ENCODE results near the gene RBM12. TPM values are rescaled to one million over a fixed set of nuclear protein-coding genes. Genes with fewer than 3 reads are reported as not detected.

The RBM12 gene
- total RNA-seq, 1 experiment from 2014 or later: 100 TPM

DNA sequence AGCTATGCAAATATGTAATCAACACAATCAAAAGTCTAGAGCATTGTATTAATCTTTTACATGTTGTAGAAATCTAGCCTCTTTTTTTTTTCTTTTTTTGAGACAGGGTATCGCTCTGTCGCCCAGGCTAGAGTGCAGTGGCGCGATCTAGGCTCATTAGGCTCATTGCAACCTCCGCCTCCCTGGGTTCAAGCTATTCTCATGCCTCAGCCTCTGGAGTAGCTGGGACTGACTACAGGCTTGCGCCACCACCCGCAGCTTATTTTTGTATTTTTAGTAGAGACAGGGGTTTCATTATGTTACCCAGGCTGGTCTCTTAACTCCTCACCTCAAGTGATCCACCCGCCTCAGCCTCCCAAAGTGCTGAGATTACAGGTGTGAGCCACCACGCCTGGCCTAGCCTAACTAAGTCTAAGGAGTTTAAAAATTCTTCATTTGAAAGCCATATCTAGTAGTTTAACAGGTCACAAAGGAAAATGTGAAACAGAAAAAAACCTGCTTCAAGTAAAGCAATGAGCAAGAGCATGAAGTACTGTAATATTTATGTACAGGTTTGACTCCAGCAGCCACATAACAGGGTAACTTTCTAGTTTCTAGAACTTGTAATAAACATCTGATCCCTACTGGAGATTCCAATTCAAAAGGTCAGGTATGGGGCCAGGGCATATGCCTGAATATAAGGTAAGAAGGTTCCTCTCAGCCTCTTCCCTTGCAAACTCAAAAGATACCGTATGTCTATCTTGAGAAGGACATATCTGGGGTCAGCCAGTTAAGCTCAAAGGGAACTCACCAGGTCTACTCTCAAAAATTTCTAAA, 4.4 kb downstream of the RBM12 start:
- Histone ChIP-seq H3K27ac (ENCODE audit: low read length) (no peak overlapping the region), H3K9me3 (ENCODE audit: control insufficient read depth, insufficient read depth, low read depth, low read length) (no peaks in the 10 kb centered on the region), H3K4me3 (ENCODE audit: low read depth in 2 of 2, low read length in 2 of 2) (no peak overlapping the region), H3K4me1 (ENCODE audit: control insufficient read depth, insufficient read depth, low read length) (peaks cover 23% of the 10 kb centered on the region), H3K36me3 (ENCODE audit: control insufficient read depth, insufficient read depth, low read length) (peaks cover 3% of the 10 kb centered on the region), H3K27me3 (ENCODE audit: control insufficient read depth, insufficient read depth, low read length) (no peaks in the 10 kb centered on the region)
- in situ Hi-C loops (cut with HindIII; ENCODE audit: low pct_unique_long_range_greater_than_20kb, low sequenced_read_pairs) (no loop called here), intact Hi-C loops (cut with micrococcal nuclease; ENCODE audit: unreplicated experiment) (no loop called here)
- ATAC-seq (no peak), DNase-seq (ENCODE audit: low read depth, low spot score) (no peak)
- BruUV-seq (replicated peaks): no TSS peak
- CTCF ChIA-PET: interaction anchor here (0.6 kb wide), 1 partner anchor 32 kb away, joined by 3 read pairs; no protein-coding TSS in a partner anchor
- TF ChIP-seq POLR2AphosphoS5 (IDR thresholded peaks at IDR 0.05; ENCODE audit: low read depth, low read length) (no peak), SIN3A (IDR thresholded peaks at IDR 0.05; ENCODE audit: borderline replicate concordance, insufficient read depth, low read depth, low read length) (no peak), TCF7L2 (IDR thresholded peaks at IDR 0.05; ENCODE audit: low read depth, low read length) (no peak)
- TF ChIP-seq, protein P1, sequence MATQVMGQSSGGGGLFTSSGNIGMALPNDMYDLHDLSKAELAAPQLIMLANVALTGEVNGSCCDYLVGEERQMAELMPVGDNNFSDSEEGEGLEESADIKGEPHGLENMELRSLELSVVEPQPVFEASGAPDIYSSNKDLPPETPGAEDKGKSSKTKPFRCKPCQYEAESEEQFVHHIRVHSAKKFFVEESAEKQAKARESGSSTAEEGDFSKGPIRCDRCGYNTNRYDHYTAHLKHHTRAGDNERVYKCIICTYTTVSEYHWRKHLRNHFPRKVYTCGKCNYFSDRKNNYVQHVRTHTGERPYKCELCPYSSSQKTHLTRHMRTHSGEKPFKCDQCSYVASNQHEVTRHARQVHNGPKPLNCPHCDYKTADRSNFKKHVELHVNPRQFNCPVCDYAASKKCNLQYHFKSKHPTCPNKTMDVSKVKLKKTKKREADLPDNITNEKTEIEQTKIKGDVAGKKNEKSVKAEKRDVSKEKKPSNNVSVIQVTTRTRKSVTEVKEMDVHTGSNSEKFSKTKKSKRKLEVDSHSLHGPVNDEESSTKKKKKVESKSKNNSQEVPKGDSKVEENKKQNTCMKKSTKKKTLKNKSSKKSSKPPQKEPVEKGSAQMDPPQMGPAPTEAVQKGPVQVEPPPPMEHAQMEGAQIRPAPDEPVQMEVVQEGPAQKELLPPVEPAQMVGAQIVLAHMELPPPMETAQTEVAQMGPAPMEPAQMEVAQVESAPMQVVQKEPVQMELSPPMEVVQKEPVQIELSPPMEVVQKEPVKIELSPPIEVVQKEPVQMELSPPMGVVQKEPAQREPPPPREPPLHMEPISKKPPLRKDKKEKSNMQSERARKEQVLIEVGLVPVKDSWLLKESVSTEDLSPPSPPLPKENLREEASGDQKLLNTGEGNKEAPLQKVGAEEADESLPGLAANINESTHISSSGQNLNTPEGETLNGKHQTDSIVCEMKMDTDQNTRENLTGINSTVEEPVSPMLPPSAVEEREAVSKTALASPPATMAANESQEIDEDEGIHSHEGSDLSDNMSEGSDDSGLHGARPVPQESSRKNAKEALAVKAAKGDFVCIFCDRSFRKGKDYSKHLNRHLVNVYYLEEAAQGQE (IDR thresholded peaks at IDR 0.05; ENCODE audit: insufficient read depth in 1 of 2, low read depth in 2 of 2, low read length in 1 of 2): no peak
- TF ChIP-seq, protein P2, sequence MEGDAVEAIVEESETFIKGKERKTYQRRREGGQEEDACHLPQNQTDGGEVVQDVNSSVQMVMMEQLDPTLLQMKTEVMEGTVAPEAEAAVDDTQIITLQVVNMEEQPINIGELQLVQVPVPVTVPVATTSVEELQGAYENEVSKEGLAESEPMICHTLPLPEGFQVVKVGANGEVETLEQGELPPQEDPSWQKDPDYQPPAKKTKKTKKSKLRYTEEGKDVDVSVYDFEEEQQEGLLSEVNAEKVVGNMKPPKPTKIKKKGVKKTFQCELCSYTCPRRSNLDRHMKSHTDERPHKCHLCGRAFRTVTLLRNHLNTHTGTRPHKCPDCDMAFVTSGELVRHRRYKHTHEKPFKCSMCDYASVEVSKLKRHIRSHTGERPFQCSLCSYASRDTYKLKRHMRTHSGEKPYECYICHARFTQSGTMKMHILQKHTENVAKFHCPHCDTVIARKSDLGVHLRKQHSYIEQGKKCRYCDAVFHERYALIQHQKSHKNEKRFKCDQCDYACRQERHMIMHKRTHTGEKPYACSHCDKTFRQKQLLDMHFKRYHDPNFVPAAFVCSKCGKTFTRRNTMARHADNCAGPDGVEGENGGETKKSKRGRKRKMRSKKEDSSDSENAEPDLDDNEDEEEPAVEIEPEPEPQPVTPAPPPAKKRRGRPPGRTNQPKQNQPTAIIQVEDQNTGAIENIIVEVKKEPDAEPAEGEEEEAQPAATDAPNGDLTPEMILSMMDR (IDR thresholded peaks at IDR 0.05): no peak
- POLR2A ChIA-PET: interaction anchor here (0.6 kb wide), 2 partner anchors 27 to 46 kb away, joined by 3 read pairs; no protein-coding TSS in a partner anchor

DNA sequence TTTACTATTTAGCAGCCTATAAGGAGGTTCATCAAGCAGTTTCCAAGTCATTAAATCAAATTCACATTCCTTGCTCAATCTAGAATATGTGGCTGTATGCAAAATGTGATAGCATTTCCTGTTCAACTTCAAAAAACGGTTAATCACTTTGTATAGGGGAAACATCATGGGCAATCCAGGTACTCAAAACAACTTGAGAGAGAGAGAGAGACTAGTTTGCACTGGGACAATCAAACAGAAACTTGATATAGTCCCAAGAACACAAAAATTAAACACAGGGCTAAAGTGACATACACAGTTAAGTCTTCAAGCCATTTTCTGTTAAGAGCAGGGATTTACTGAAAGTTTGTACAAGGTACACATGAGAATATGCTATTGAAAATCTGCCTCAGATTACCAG, 7.4 kb downstream of the RBM12 start:
- CTCF ChIA-PET: no interaction called here
- Histone ChIP-seq H3K4me1 (ENCODE audit: control insufficient read depth, insufficient read depth, low read length) (peaks cover 19% of the 10 kb centered on the region), H3K36me3 (ENCODE audit: control insufficient read depth, insufficient read depth, low read length) (peaks cover 18% of the 10 kb centered on the region), H3K27ac (ENCODE audit: low read length) (no peak overlapping the region), H3K27me3 (ENCODE audit: control insufficient read depth, insufficient read depth, low read length) (no peaks in the 10 kb centered on the region), H3K9me3 (ENCODE audit: control insufficient read depth, insufficient read depth, low read depth, low read length) (no peaks in the 10 kb centered on the region), H3K4me3 (ENCODE audit: low read depth in 2 of 2, low read length in 2 of 2) (no peak overlapping the region)
- intact Hi-C loops (cut with micrococcal nuclease; ENCODE audit: unreplicated experiment) (no loop called here), in situ Hi-C loops (cut with HindIII; ENCODE audit: low pct_unique_long_range_greater_than_20kb, low sequenced_read_pairs) (no loop called here)
- DNase-seq (ENCODE audit: low read depth, low spot score) (no peak), ATAC-seq (no peak)
- POLR2A ChIA-PET: no interaction called here
- no TSS peak for BruUV-seq (replicated peaks)
- TF ChIP-seq SIN3A (IDR thresholded peaks at IDR 0.05; ENCODE audit: borderline replicate concordance, insufficient read depth, low read depth, low read length): no peak
- TF ChIP-seq TCF7L2 (IDR thresholded peaks at IDR 0.05; ENCODE audit: low read depth, low read length): no peak
- TF ChIP-seq, protein P2 (IDR thresholded peaks at IDR 0.05): no peak
- TF ChIP-seq, protein P1 (IDR thresholded peaks at IDR 0.05; ENCODE audit: insufficient read depth in 1 of 2, low read depth in 2 of 2, low read length in 1 of 2): no peak
- no peak for TF ChIP-seq POLR2AphosphoS5 (IDR thresholded peaks at IDR 0.05; ENCODE audit: low read depth, low read length)
